NT2/D1 (cell line): ENCODE measurements around the gene PRR7.
"Not testable (repeated sequence)": the region's sequence is repeated elsewhere in the genome, so short reads cannot be mapped to it uniquely, and the experiment has no call there.

Experiments used
- DNase-seq: peaks from one replicate; pipeline ENCODE4 v3.0.0-alpha.2; 2011; ENCODE audit warnings: low read depth, low spot score
- H3K27me3 ChIP-seq: 2 replicates; pipeline ENCODE4 v1.6.0; 2011; ENCODE audit warnings: mild to moderate bottlenecking; ENCODE audit not compliant: insufficient read length, insufficient read depth
- H3K36me3 ChIP-seq: 2 replicates; pipeline ENCODE4 v1.6.1; 2011; ENCODE audit warnings: mild to moderate bottlenecking, low read length, mixed read lengths; ENCODE audit not compliant: insufficient read depth, insufficient read length
- H3K4me1 ChIP-seq: 2 replicates; pipeline ENCODE4 v1.5.1; 2011; ENCODE audit not compliant: insufficient read depth, insufficient read length
- H3K4me3 ChIP-seq: 2 replicates; pipeline ENCODE4 v1.5.1; 2011; ENCODE audit warnings: low read depth; ENCODE audit not compliant: insufficient read length
- H3K9ac ChIP-seq: 2 replicates; pipeline ENCODE4 v1.6.0; 2011; ENCODE audit warnings: low read depth; ENCODE audit not compliant: insufficient read length
- H3K9me3 ChIP-seq: 2 replicates; pipeline ENCODE4 v1.5.1; 2011; ENCODE audit warnings: mild to moderate bottlenecking, low read length; ENCODE audit not compliant: insufficient read depth
- SUZ12 ChIP-seq: IDR thresholded peaks from 2 replicates; pipeline ENCODE4 v1.6.1; 2011; ENCODE audit not compliant: insufficient read length, insufficient read depth; ENCODE audit errors: extremely low read depth
- YY1 ChIP-seq: IDR thresholded peaks from 2 replicates; pipeline ENCODE4 v1.6.1; 2011; ENCODE audit not compliant: insufficient read length, insufficient read depth
- ZNF274 ChIP-seq: IDR thresholded peaks from 2 replicates; pipeline ENCODE4 v1.6.1; 2011; ENCODE audit warnings: mild to moderate bottlenecking, low read depth, low read length

The PRR7 gene

DNA sequence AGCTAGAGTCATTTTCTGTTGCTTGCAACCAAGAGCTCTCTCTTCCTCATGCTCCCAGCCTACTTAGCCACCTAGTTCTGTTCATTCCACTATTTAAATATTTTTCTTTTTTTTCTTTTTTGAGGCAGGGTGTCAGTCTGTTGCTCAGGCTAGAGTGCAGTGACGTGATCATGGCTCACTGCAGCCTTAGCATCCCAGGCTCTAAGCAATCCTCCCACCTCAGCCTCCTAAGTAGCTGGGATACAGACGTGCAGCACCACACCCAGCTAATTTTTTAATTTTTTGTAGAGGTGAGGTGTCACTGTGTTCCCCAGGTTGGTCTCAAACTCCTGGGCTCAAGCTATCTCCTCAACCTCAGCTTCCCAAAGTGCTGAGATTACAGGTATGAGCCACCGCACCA is 32.1 kb upstream of the PRR7 start:
- TF ChIP-seq YY1 (no peak), ZNF274 (no peak), SUZ12 (no peak)
- no peak overlapping the region for H3K4me3 ChIP-seq
- no peaks in the 10 kb centered on the region for H3K9me3 ChIP-seq
- no peak overlapping the region for H3K9ac ChIP-seq
- no peak for DNase-seq
- peaks cover 15% of the 10 kb centered on the region for H3K27me3 ChIP-seq
- no peaks in the 10 kb centered on the region for H3K36me3 ChIP-seq
- H3K4me1 ChIP-seq, result peaks cover 5% of the 10 kb centered on the region

GRCh38 chr5:177417081-177417480 is 29.5 kb upstream of the PRR7 start:
- not testable (repeated sequence) for H3K4me1 ChIP-seq, DNase-seq, H3K4me3 ChIP-seq, H3K9me3 ChIP-seq, H3K9ac ChIP-seq, H3K36me3 ChIP-seq
- H3K27me3 ChIP-seq, result peaks cover 11% of the 10 kb centered on the region

- TF ChIP-seq YY1 (no peak), ZNF274 (no peak), SUZ12 (no peak)
- Histone ChIP-seq H3K27me3 (peaks cover 1% of the 10 kb centered on the region), H3K36me3 (no peaks in the 10 kb centered on the region), H3K4me1 (peaks cover 8% of the 10 kb centered on the region), H3K4me3 (no peak overlapping the region), H3K9ac (no peak overlapping the region), H3K9me3 (no peaks in the 10 kb centered on the region)
- no peak for DNase-seq
Measured at GRCh38 chr5:177419046-177419445, 27.6 kb upstream of the PRR7 start.

DNA sequence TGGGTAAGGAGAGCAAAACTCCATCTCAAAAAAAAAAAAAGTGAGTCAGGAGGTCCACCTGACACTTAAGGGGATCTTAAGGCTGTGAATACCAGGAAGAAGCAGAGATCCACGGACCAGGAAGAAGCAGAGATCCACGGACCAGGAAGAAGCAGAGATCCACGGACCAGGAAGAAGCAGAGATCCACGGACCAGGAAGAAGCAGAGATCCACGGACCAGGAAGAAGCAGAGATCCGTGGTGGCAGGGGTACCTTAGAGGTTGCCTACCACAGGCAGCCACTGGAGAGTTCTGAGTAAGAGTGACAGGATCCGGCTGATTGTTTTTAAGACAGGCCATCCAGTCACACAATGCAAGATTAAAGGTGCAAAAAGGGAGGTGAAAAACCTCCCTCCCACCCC is 26.1 kb upstream of the PRR7 start:
- not testable (repeated sequence) for H3K9ac ChIP-seq, H3K36me3 ChIP-seq

DNA sequence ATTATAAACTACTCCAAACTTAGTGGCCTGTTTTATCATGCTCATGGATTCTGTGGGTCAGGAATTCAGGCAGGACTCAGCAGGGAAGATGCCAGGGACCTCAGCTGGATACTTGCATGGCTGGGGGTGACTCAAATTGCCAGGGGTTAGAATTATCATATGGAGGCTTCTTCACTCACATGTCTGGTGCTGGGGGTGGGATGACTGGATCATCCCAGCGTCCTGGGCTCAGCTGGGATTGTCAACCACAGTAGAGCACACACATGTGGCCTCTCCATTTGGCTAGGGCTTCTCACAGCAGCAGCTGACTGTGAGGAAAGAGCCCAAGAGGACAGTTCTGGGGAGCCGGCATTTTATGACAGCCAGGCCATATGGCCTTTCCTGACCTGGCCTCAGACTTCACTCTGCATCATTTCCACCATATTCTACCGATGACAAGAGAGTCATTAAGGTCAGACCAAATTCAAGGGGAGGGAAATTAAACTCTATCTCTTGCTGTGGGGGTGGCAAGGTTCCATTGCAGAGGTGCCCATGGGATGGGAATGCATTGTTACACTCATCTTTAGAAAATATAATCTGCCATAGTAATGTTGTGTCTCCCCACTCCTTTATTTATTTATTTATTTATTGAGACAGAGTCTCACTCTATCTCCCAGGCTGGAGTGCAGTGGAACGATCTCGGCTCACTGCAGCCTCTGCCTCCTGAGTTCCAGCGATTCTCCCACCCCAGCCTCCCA is 25.4 kb upstream of the PRR7 start:
- Histone ChIP-seq H3K36me3 (no peaks in the 10 kb centered on the region), H3K27me3 (no peaks in the 10 kb centered on the region), H3K4me1 (peaks cover 11% of the 10 kb centered on the region), H3K9me3 (no peaks in the 10 kb centered on the region), H3K4me3 (no peak overlapping the region), H3K9ac (no peak overlapping the region)
- no peak for DNase-seq
- TF ChIP-seq ZNF274, result no peak

More for the DNA sequence above, 26.1 kb upstream of the PRR7 start:
- H3K4me1 ChIP-seq, result peaks cover 11% of the 10 kb centered on the region
- not testable (repeated sequence) for H3K4me3 ChIP-seq, H3K27me3 ChIP-seq, H3K9me3 ChIP-seq, DNase-seq

GRCh38 chr5:177423671-177424070 is 22.9 kb upstream of the PRR7 start:
- H3K4me1 ChIP-seq, result peaks cover 17% of the 10 kb centered on the region
- TF ChIP-seq YY1 (no peak), ZNF274 (no peak), SUZ12 (no peak)

GRCh38 chr5:177425196-177425800 is 21.3 kb upstream of the PRR7 start:
- peaks cover 14% of the 10 kb centered on the region for H3K36me3 ChIP-seq
- H3K9me3 ChIP-seq, result no peaks in the 10 kb centered on the region
- peaks cover 28% of the 10 kb centered on the region for H3K4me1 ChIP-seq
- TF ChIP-seq ZNF274, result no peak
- no peak for TF ChIP-seq YY1
- no peak for TF ChIP-seq SUZ12
- H3K27me3 ChIP-seq, result no peaks in the 10 kb centered on the region
- peak overlapping the region; percentile 85 for H3K9ac ChIP-seq
- DNase-seq, result no peak
- peak overlapping the region; percentile 65 for H3K4me3 ChIP-seq

More at GRCh38 chr5:177423671-177424070, 22.9 kb upstream of the PRR7 start:
- Histone ChIP-seq H3K9me3 (no peaks in the 10 kb centered on the region), H3K4me3 (no peak overlapping the region), H3K36me3 (peaks cover 2% of the 10 kb centered on the region), H3K27me3 (no peaks in the 10 kb centered on the region), H3K9ac (no peak overlapping the region)
- DNase-seq, result no peak
